Stimulated activated CD4-positive, alpha-beta T cell treated with anti-CD3 and anti-CD28 coated beads, Interleukin-4, amount 100 ng/mL, for 48 hours (primary cell): Measurements from ENCODE around the gene LCTL.

Experiments
- DNase-seq, 2 donors: peaks; one replicate each; pipeline ENCODE4 v3.0.0-alpha.2; 2020; ENCODE audit warnings: low read depth in 2 of 2

Gene LCTL

GRCh38 chr15:66565741-66566144, at the start of gene LCTL:
TSS of gene LCTL (minus strand) at chr15:66565998. CDS start at chr15:66565365, 633 bp downstream.
- DNase-seq = no peak

GRCh38 chr15:66614951-66615760, 49.4 kb upstream of the LCTL start:
- no peak for DNase-seq

DNA sequence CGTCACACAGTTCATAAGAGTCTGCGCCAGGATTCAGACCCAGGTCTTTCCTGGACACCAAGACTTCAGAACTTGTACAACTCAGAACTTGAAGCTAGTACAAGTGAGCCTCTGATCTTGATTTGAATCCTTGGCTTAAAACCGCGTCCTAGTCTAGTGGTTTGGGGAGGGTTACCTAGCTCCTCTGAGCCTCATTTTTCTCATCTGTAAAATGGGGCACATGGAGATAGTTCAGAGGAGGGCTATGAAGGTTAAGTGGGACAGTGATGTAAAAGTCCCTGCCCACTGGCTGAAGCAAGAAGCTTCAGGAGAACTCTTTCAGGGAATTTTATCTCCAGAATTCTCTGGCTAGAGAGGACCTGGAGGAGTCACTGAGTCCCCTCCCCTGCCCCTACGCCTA, 48.7 kb upstream of the LCTL start:
- DNase-seq = no peak

DNA sequence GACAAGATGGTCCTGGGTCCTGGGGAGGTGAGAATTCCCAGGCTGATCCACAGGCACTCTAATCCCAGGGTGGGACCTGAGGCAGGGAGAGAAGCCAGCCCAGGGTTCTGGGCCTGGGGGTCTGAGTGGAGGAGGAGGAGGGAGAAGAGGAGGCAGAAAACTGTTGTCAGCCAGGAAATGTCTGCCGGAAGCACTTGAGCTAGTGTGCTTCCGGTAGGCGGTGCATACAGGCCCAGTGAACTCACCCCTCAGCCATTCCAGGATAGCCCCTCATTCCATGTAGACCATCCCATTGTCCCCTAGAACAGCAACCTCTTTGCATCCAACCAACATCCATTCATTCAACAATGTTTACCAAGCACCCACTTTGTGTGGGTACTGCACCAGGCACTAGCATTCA, 47.9 kb upstream of the LCTL start:
- no peak for DNase-seq

DNA sequence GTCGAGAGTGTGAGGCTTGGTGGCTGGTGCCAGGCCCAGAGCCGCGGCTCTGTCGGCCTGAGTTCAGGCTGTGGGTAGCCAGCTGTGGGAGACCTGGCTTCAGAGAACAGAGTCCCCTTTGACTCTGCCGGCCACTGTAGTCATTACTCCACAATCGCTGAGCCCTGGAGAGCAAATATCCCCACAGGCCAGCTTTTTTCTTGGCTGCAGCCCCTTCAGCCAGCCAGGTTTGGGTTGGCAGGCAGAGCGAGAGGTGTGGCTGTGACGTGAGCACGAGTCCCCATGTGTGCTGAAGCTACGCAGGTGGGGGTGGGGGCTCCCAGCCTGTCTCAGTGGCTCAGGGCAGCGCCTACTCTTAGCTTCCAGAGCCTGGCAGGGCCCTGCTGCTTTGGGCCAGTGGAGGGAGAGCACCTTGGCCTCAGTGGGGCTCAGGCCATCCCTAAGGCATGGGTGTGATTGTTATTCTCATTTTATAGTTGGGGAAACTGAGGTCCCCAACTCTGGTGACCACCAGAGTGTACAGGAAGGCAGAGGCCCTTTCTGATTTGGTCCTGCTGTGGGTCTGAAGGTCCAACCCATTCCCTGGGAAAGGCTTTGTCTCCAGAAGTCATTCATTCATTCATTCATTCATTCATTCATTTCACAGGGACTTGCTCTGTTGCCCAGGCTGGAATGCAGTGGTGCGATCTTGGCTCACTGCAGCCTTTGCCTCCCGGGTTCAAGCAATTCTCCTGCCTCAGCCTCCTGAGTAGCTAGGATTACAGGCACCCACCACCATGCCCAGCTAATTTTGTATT, 45.7 kb upstream of the LCTL start:
- DNase-seq = no peak

- DNase-seq = no peak
These were observed 44.1 kb upstream of the LCTL start for GRCh38 chr15:66609876-66610275.

DNA sequence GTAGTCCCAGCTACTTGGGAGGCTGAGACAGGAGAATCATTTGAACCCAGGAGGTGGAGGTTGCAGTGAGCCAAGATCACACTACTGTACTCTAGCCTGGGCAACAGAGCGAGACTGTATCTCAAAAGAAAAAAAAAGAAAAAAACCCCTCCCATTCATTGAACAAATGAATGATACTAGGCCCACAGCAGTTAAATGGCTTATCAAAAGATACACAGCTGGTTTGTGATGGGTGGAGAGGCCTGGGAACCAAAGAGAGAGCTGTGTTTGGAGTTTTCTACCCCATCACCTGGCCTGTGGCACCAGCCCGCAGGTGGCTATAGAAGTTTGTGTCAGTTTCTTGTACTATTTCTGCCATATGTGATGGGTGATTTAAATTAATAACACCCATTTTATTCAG, 43.1 kb upstream of the LCTL start:
- DNase-seq = no peak

GRCh38 chr15:66608159-66608558, 42.4 kb upstream of the LCTL start:
- DNase-seq = no peak

- DNase-seq = peak; percentile 49 to 68
These were observed 37.7 kb upstream of the LCTL start for GRCh38 chr15:66603301-66604179.

GRCh38 chr15:66601521-66601920, 35.7 kb upstream of the LCTL start:
- DNase-seq = no peak

DNA sequence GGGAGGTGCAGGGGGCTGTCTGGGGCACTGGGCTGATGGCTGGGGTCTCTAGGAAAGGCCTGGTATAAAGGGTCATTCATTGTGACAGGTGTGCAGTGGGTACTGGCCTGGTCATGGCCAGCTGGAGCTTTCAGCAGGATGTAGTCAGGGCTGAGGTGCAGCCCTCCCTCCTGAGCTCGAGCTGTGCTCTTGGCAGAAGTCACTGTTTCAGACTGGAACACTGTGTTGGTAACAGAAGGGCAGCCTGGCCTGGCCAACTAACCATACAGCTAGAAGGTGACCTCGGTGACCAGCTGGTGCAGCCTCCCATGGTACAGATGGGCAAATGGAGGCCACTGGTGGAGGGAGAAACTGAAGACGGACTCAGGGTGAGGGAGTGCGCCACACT, 34.4 kb upstream of the LCTL start:
- DNase-seq = no peak

DNA sequence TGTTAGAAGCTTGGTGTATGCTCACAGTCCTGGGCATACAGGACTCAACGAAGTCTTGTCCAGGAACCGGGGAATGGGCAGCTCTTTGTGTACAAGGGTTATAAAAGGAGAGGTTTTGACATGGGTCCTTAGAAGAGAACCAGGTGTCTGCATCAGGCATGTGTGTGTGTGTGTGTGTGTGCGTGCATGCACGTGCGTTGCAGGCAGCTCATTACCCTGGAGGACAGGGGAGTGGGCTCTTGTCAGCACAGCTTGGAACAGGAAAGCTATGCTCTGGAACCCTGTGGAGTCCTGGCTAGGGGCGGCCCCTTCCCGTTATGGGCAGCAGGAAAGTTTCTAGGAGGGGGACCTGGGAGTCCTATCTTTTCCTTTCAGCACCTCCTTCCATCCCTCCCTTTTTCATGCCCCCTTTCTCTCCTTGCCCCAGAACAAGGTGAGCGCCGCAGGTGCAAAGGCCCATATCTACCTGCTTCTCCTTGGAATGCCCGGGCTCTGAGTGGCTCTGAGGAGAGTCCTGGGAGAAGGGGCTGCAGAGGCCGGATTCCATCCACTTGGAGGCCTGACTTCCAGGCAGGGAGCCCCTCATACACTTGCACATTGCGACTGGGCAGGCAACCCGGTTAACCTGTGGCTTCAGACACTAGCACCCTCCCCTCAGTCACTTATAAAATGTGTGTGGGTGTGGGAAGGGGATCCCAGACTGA, 33.9 kb upstream of the LCTL start:
- no peak for DNase-seq

DNA sequence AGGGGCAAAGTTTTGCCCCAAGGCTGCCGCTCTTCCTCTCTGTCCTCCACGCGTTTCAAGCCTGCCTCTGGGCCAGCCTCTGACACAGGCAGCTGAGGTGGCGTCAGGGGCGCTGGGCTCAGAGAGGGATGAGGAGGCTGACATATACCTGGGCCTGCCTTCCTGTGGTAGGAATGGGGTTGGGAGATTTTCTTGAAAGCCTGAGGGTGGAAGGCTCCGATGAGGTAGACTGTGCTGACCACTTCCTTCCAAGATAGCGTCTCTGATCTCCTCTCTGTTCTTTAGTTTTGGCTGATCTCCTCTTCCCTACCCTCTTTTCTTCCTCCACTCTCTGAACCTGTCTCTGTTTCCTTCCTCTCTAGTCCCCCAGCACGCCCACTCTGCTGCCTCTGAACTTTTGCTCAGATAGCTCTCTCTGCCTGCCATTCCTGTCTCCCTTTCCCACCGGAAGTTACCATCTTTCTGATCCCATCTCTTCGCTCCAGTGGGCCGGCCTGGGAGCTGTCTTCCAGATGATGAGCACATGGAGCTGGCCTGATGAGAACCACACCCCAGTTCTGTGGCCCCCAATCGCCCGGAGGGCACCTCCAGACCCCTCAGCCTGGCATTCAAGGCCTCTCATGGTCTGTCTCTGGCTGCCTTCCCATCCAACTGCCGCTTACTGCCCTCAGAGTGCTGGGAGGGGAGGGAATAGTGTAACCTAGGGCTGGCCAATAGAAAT, 32.5 kb upstream of the LCTL start:
- DNase-seq = no peak

GRCh38 chr15:66595931-66596545, 30.2 kb upstream of the LCTL start:
- no peak for DNase-seq

DNA sequence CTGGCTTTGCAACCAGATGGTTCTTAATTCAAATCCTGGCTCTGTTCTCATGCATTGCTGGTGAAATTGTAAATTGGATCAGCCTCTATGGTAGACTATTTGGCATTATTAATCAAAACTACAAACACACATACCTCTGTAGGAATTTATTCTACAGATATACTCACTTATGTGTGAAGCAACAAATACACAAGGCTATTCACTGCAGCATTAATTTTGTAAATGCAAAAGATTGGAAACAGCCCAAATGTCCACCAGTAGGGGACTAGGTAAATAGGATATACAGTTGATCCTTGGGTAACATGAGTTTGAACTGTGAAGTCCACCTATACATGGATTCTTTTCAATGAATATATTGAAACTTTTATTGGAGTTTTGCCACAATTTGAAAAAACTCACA, 29.5 kb upstream of the LCTL start:
- no peak for DNase-seq

DNA sequence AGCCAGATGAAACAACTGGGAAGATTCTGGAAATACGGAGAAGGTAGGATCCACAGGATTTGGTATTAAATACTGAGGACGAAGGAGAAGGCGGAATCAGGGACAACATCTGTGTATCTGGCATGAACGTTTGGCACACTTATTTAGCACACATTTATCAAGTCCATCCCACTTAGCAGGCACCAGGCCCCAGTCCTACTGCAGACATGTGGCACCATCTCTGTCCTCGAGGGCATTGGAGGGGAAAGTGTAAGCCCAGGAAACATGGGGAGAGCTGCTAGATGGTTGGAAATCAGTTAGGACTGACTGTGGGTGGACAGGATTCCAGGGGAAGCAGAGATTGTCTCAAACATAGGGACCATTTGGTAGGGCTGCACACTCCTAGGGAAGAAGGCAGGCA, 29.0 kb upstream of the LCTL start:
- no peak for DNase-seq

DNA sequence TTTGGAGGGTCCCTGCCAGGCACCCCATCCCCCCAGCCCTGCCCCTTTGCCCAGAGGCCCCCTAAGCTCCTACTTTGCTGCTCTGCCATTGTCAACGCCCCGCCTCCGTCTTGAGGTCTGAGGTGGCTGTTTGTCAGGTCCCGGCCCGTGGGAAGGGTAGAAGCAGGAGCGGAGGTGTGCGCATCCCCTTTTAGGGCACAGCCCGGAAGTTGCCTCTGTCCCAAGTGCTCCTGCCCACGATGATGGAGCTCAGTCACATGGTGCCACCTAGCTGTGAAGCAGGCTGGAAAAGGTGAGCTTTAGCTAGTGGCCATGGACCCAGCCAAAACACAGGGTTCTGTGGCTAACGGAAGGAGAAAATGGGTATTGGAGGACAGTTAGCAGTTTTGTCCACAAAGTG, 28.5 kb upstream of the LCTL start:
- DNase-seq = no peak

DNA sequence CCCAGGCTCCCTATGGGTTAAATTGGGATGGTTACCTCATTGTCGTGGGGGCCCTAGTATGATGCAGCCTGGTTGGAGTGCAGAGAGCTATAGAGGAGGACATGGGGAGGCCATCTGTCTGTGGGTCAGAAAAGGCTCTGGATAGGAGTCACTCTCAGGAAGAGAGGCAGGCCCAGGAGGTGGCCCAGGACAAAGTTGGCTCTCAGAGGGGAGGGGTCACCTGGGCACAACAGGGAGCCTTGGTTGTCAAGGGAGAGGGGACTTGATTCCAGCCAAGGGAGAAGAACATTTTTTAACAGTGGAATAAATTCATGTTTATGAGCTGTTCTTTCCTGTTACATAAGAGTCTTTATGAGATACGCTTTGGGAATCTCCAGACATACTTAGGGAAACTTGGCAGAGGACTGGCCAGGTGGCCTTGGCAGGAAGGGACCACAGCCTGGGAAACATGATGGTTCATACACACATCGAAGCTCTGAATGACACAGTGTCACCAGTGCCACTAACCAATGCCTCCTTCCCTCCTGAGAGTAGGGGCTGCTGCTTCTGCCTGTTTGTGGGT, 27.5 kb upstream of the LCTL start:
- DNase-seq = no peak

DNA sequence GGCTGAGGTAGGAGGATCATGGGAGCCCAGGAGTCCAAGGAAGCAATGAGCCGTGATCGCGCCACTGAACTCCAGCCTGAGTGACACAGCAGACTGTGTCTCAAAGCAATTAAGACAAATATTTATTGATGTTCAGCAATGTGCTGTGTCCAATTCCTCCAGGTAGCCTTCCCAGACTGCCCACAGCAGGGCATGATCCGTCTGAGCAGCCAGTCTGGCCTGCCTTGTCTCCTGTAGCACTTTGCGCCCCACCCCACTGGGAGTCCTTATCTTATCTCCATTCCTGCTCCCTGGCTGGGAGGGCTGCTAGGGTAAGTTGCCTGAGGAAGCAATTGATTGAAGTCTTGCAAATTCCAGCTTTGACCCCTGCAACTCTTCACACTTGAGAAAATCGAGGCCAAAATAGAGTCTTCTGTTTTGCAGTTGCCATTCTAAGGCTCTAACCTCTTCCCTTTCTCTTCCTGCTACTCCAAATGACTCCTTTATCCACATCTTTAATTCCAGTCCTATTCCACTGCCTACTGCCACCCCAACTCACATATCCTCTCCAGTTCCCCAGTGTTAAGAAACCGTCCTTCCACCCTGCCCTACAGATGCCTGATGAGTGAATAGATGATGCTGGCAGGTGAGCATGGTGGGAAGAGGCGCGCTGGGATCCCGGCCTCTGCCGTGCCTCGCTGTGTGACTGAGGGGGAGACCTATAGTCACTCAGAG, 26.9 kb upstream of the LCTL start:
- DNase-seq = no peak
